ENCODE measurements around the gene RTF1. TPM values are rescaled to one million over a fixed set of nuclear protein-coding genes. Genes with fewer than 3 reads are reported as not detected.

The RTF1 gene
- total and polyA plus RNA-seq, 2 experiments from 2014 or later, result 39.7 to 89.1 TPM

DNA sequence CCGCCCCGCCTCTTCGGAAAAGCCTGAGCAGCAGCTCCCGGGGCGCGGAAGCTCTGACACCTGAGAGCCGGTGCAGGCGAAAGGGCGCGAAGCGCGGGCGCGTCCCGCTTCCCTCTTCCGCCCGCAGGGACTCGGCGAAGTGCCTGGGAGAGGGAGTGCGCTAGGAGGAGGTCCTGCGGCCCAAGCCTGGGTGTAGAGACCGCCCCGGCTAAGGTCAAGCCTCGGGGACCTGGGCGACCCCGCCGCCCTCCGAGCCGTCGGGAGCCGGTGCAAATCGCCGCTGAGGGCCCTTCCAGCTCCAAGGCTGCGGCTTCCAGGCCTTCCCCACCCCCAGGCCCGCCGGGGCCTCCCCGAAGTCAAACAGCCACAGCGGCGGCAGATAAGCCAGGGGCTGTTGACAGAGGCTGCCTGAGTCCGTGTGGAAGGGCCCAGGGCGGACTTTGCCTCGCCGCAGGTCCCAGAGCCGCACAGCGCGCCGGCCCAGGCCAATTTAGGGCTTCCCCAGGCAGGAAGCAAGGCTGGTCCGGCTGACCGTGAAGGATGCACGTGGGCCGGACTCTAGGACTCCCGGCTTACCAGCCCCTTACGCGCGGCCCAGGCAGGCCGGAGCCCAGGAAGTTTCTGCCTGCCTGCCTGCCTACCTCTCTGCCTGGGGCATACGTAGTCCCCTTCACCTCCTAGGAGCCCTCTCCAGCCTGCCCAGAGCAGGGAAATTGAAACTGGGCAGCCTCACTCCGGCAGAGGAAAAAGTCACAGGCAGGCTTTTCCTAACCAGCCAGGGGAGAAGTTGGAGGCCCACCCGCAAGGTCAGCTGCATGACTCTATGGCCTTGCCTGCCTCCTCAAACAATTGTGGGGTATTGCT lies 79.1 kb downstream of the RTF1 start:
- H3K4me1 ChIP-seq (ENCODE audit: low read depth), result peaks cover 5% of the 10 kb centered on the region
- H3K27me3 ChIP-seq, result peaks cover 86% of the 10 kb centered on the region
- no peak overlapping the region for H3K4me3 ChIP-seq
- TF ChIP-seq, protein P1, sequence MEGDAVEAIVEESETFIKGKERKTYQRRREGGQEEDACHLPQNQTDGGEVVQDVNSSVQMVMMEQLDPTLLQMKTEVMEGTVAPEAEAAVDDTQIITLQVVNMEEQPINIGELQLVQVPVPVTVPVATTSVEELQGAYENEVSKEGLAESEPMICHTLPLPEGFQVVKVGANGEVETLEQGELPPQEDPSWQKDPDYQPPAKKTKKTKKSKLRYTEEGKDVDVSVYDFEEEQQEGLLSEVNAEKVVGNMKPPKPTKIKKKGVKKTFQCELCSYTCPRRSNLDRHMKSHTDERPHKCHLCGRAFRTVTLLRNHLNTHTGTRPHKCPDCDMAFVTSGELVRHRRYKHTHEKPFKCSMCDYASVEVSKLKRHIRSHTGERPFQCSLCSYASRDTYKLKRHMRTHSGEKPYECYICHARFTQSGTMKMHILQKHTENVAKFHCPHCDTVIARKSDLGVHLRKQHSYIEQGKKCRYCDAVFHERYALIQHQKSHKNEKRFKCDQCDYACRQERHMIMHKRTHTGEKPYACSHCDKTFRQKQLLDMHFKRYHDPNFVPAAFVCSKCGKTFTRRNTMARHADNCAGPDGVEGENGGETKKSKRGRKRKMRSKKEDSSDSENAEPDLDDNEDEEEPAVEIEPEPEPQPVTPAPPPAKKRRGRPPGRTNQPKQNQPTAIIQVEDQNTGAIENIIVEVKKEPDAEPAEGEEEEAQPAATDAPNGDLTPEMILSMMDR (IDR thresholded peaks at IDR 0.05; ENCODE audit: low read depth, low read length), result no peak
- H3K27ac ChIP-seq, result no peak overlapping the region
- no peaks in the 10 kb centered on the region for H3K9me3 ChIP-seq (ENCODE audit: low read depth)
- peak in 1 of 2 donors; percentile 55 for DNase-seq (ENCODE audit: low read depth in 1 of 2, low spot score in 1 of 2)
- H3K36me3 ChIP-seq, result no peaks in the 10 kb centered on the region

DNA sequence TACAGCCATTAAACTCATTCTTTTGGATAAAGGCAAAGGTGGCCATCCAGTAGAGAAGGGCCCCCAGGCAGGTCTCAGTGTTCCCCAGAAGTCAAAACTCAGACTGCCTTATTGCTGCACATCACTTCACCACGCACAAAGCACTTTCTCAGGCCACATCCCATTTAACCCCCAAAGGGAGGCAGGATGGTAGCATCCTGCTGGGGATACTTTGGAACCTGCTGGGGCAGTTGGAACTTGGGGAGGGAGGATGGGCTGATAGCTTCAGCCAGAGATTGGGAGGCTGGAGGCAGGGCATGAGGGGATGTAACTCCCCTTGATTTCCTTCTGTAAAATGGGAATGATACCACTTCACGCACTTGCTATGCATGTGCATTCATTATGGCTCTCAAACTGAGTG lies 81.8 kb downstream of the RTF1 start:
- Histone ChIP-seq H3K36me3 (no peaks in the 10 kb centered on the region), H3K27me3 (peaks cover 100% of the 10 kb centered on the region), H3K4me1 (ENCODE audit: low read depth) (no peaks in the 10 kb centered on the region), H3K27ac (no peak overlapping the region), H3K9me3 (ENCODE audit: low read depth) (no peaks in the 10 kb centered on the region), H3K4me3 (no peak overlapping the region)
- TF ChIP-seq, protein P1 (IDR thresholded peaks at IDR 0.05; ENCODE audit: low read depth, low read length), result no peak
- DNase-seq (ENCODE audit: low read depth in 1 of 2, low spot score in 1 of 2), result no peak

DNA sequence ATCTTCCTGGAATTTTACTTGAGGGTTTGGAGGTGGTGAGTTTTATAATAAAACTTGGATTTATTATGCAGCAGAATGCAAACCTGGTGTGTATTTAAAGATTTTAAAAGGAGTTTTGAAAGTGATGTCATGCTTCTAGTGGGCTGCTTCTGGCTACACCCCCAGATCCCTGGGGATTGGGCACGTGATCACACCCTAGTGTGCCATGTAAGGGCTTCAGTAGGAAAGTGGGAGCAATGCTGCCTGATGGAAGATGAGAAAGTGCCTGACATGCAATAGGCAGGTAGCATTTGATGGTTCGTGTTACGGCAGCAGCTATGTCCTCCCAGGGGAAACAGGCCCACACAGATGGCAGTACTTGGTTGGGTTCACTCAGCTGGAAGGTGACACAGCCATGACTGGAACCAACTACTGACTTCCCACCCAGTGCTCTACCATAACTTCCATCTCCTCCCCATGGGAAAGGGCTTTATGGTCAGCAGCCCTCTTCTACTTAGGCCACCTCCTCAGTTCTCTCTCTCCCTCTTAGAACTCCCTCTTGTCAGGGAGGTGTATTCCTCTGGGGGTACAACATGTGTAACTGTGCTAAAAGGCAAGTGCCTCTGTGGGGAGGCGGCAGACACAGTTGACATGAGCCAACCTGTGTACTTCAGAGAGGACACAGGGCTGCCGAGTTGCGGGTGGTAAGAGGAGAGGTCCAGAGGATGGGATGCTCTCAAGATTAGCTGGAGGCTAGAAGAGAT lies 82.4 kb downstream of the RTF1 start:
- Histone ChIP-seq H3K4me1 (ENCODE audit: low read depth) (no peaks in the 10 kb centered on the region), H3K27ac (no peak overlapping the region), H3K4me3 (no peak overlapping the region), H3K36me3 (no peaks in the 10 kb centered on the region), H3K27me3 (peaks cover 100% of the 10 kb centered on the region), H3K9me3 (ENCODE audit: low read depth) (no peaks in the 10 kb centered on the region)
- DNase-seq (ENCODE audit: low read depth in 1 of 2, low spot score in 1 of 2), result no peak
- TF ChIP-seq, protein P1 (IDR thresholded peaks at IDR 0.05; ENCODE audit: low read depth, low read length), result no peak

DNA sequence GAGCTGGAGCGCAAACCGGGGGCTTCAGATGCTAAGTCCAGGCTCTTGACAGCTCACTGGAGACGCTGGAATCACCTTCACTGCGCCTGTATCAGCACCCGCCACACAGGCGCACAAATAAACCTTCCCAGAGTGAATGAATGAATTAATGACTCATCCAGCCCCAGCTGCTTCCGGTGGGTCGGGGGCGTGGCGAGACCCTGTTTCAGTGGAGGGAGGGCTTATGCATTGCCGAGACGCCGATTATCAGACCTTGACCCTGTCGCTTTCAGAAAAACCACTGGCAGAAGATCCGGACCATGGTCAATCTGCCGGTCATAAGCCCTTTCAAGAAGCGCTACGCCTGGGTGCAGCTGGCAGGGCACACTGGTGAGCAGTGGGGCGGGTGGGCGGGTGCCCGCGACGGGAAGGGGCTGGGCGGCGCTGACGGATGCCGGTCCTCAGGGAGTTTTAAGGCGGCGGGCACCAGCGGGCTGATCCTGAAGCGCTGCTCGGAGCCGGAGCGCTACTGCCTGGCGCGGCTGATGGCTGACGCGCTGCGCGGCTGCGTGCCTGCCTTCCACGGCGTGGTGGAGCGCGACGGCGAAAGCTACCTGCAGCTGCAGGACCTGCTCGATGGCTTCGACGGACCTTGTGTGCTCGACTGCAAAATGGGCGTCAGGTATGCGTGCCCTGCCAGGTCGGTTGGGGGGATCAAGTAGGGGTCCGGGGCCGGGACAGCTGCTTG lies 84.5 kb downstream of the RTF1 start:
- TF ChIP-seq, protein P1 (IDR thresholded peaks at IDR 0.05; ENCODE audit: low read depth, low read length), result no peak
- Histone ChIP-seq H3K27me3 (peaks cover 100% of the 10 kb centered on the region), H3K36me3 (no peaks in the 10 kb centered on the region), H3K27ac (no peak overlapping the region), H3K4me1 (ENCODE audit: low read depth) (no peaks in the 10 kb centered on the region), H3K4me3 (peak overlapping the region; percentile 6), H3K9me3 (ENCODE audit: low read depth) (no peaks in the 10 kb centered on the region)
- peak in 1 of 2 donors; percentile 47 for DNase-seq (ENCODE audit: low read depth in 1 of 2, low spot score in 1 of 2)
